ENCODE results near the gene S100A14.
"Not testable (repeated sequence)": the region's sequence is repeated elsewhere in the genome, so short reads cannot be mapped to it uniquely, and the experiment has no call there.

DNA sequence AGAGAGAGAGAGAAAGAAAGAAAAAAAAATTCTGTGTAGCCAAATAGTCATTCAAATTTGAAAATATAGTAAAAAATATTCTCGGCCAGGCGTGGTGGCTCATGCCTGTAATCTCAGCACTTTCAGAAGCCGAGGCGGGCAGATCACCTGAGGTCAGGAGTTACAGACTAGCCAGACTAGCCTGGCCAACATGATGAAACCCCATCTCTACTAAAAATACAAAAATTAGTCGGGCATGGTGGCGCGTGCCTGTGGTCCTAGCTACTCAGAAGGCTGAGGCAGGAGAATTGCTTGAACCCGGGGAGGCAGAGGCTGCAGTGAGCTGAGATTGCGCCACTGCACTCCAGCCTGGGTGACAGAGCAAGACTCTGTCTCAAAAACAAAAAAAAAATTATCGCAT, 28.1 kb downstream of the S100A14 start:
- not testable (repeated sequence) for TF ChIP-seq ETS1 (CRISPR knock-in tag; IDR thresholded peaks at IDR 0.05); JUNB (CRISPR knock-in tag; IDR thresholded peaks at IDR 0.05; ENCODE audit: borderline replicate concordance); GATA4 (IDR thresholded peaks at IDR 0.05; ENCODE audit: borderline replicate concordance, low read depth); THAP11 (CRISPR knock-in tag; IDR thresholded peaks at IDR 0.05); ZFP82 (CRISPR knock-in tag; IDR thresholded peaks at IDR 0.05; ENCODE audit: borderline replicate concordance); ZNF274 (CRISPR knock-in tag; IDR thresholded peaks at IDR 0.05)

All from HepG2 (cell line).